Tibial nerve (tissue), 4 donors: ENCODE measurements around the gene OLA1. TPM values are rescaled to one million over a fixed set of nuclear protein-coding genes. Genes with fewer than 3 reads are reported as not detected.

Source experiments
- DNase-seq, 2 donors: peaks; one replicate each; pipeline ENCODE4 v3.0.0-alpha.2; 2019; ENCODE audit warnings: low spot score in 2 of 2
- H3K27ac ChIP-seq, 4 donors: fragments of 200-600 bp; sonication (generic) in 3 of 4; one replicate each; pipeline ENCODE4 v1.5.1; 2017 to 2019; ENCODE audit warnings: mild to moderate bottlenecking in 1 of 4
- H3K27me3 ChIP-seq, 2 donors: fragments of 200-600 bp; sonication (generic) in 1 of 2; one replicate each; pipeline versions ENCODE4 v1.5.1 to v1.6.0; 2017 to 2019
- H3K36me3 ChIP-seq, 3 donors: fragments of 200-600 bp; sonication (generic); one replicate each; pipeline ENCODE4 v1.5.1; 2018 to 2019
- H3K4me1 ChIP-seq, 4 donors: fragments of 200-600 bp; sonication (generic) in 3 of 4; one replicate each; pipeline ENCODE4 v1.5.1; 2017 to 2019
- H3K4me3 ChIP-seq, 4 donors: fragments of 200-600 bp; sonication (generic) in 3 of 4; one replicate each; pipeline ENCODE4 v1.5.1; 2017 to 2019; ENCODE audit warnings: mild to moderate bottlenecking in 1 of 4, moderate library complexity in 1 of 4
- H3K9me3 ChIP-seq, 4 donors: fragments of 200-600 bp; sonication (generic) in 3 of 4; one replicate each; pipeline ENCODE4 v1.5.1; 2017 to 2019
- CTCF ChIP-seq, 5 experiments: fragments of 200-600 bp in 3 of 5; fragments of 450-650 bp in 2 of 5; sonication (generic) in 3 of 5; IDR thresholded peaks; one replicate each; pipeline ENCODE4 v1.5.1; 2016 to 2019; ENCODE audit warnings: antibody characterized with exemption in 5 of 5, mild to moderate bottlenecking in 3 of 5, moderate library complexity in 2 of 5
- EP300 ChIP-seq, 2 donors: sonication (generic); formaldehyde crosslinking; IDR thresholded peaks; one replicate each; pipeline ENCODE4 v1.6.1; 2017; ENCODE audit warnings: antibody characterized with exemption in 2 of 2, mild to moderate bottlenecking in 1 of 2
- POLR2A ChIP-seq, 2 donors: fragments of 450-650 bp; IDR thresholded peaks; one replicate each; pipeline ENCODE4 v1.6.1; 2017; ENCODE audit warnings: antibody characterized with exemption in 2 of 2, mild to moderate bottlenecking in 2 of 2, moderate library complexity in 2 of 2
- WGBS, 2 donors: methylation state at CpG; one replicate each; pipeline ENCODE4 v1.1.5; 2018; 5-methylcytosine and 5-hydroxymethylcytosine counted together
- total RNA-seq, 4 donors: library from RNA; depleted of rRNA; stranded (reverse); fragments of >200 nt; gene quantifications; one replicate each; pipeline ENCODE4 v1.1.0, GENCODE V29; 2016

Gene OLA1
- total RNA-seq, 4 donors from 2014 or later, result 32.0 to 69.0 (median 45.5) TPM

- H3K4me3 ChIP-seq, result no peak overlapping the region
- no peak for DNase-seq
- no peaks in the 10 kb centered on the region for H3K27me3 ChIP-seq
- WGBS, 2 donors, result 85 to 95% methylated on average over 3 of the region's 3 CpGs
- H3K36me3 ChIP-seq, result peaks cover 0 to 33% (median 0%) of the 10 kb centered on the region in 3 donors
- peaks cover 0 to 13% (median under 1%) of the 10 kb centered on the region in 4 donors for H3K4me1 ChIP-seq
- no peak for TF ChIP-seq CTCF (IDR thresholded peaks at IDR 0.05)
- TF ChIP-seq EP300 (IDR thresholded peaks at IDR 0.05), result no peak
- TF ChIP-seq POLR2A (IDR thresholded peaks at IDR 0.05), result no peak
- no peak overlapping the region for H3K27ac ChIP-seq
- no peaks in the 10 kb centered on the region for H3K9me3 ChIP-seq
Measured at GRCh38 chr2:174243812-174244211, 4.5 kb downstream of the OLA1 start.

GRCh38 chr2:174240097-174240496 is 8.2 kb downstream of the OLA1 start:
- Histone ChIP-seq H3K9me3 (no peaks in the 10 kb centered on the region), H3K27ac (no peak overlapping the region), H3K4me3 (no peak overlapping the region), H3K4me1 (no peaks in the 10 kb centered on the region), H3K27me3 (no peaks in the 10 kb centered on the region), H3K36me3 (peaks cover 0 to 24% (median 0%) of the 10 kb centered on the region in 3 donors)
- 95 to 100% methylated on average over 1 of the region's 1 CpG for WGBS, 2 donors
- TF ChIP-seq EP300 (IDR thresholded peaks at IDR 0.05) (no peak), POLR2A (IDR thresholded peaks at IDR 0.05) (no peak), CTCF (IDR thresholded peaks at IDR 0.05) (no peak)
- no peak for DNase-seq

- H3K27ac ChIP-seq, result no peak overlapping the region
- H3K36me3 ChIP-seq, result no peaks in the 10 kb centered on the region
- no peak overlapping the region for H3K4me3 ChIP-seq
- 93 to 100% methylated on average over 3 of the region's 3 CpGs for WGBS, 2 donors
- H3K9me3 ChIP-seq, result no peaks in the 10 kb centered on the region
- H3K27me3 ChIP-seq, result no peaks in the 10 kb centered on the region
- H3K4me1 ChIP-seq, result no peaks in the 10 kb centered on the region
- no peak for TF ChIP-seq POLR2A (IDR thresholded peaks at IDR 0.05)
- TF ChIP-seq EP300 (IDR thresholded peaks at IDR 0.05), result no peak
- no peak for TF ChIP-seq CTCF (IDR thresholded peaks at IDR 0.05)
- no peak for DNase-seq
Measured at GRCh38 chr2:174236429-174236828, 11.9 kb downstream of the OLA1 start.

GRCh38 chr2:174235680-174236079 is 12.7 kb downstream of the OLA1 start:
- H3K27me3 ChIP-seq, result no peaks in the 10 kb centered on the region
- WGBS, 2 donors, result 80 to 84% methylated on average over 4 of the region's 4 CpGs
- H3K36me3 ChIP-seq, result no peaks in the 10 kb centered on the region
- TF ChIP-seq CTCF (IDR thresholded peaks at IDR 0.05) (no peak), POLR2A (IDR thresholded peaks at IDR 0.05) (no peak), EP300 (IDR thresholded peaks at IDR 0.05) (no peak)
- H3K4me3 ChIP-seq, result no peak overlapping the region
- no peaks in the 10 kb centered on the region for H3K9me3 ChIP-seq
- no peaks in the 10 kb centered on the region for H3K4me1 ChIP-seq
- no peak overlapping the region for H3K27ac ChIP-seq
- DNase-seq, result no peak

- no peak for DNase-seq
- H3K36me3 ChIP-seq, result peaks cover 0 to 3% (median 0%) of the 10 kb centered on the region in 3 donors
- 82% methylated on average over 1 of the region's 1 CpG for WGBS, 2 donors
- H3K4me3 ChIP-seq, result no peak overlapping the region
- H3K27ac ChIP-seq, result no peak overlapping the region
- TF ChIP-seq EP300 (IDR thresholded peaks at IDR 0.05) (no peak), POLR2A (IDR thresholded peaks at IDR 0.05) (no peak), CTCF (IDR thresholded peaks at IDR 0.05) (no peak)
- H3K27me3 ChIP-seq, result no peaks in the 10 kb centered on the region
- H3K4me1 ChIP-seq, result no peaks in the 10 kb centered on the region
- H3K9me3 ChIP-seq, result no peaks in the 10 kb centered on the region
Measured at GRCh38 chr2:174233771-174234275, 14.5 kb downstream of the OLA1 start.
